Measurements from ENCODE around the gene MYO1G.

MYO1G gene

GRCh38 chr7:44979481-44980392, 922 bp upstream of the MYO1G start:
- peak; percentile 73 for DNase-seq

- peak; percentile 53 for DNase-seq
Measured at GRCh38 chr7:44977959-44978335, 868 bp downstream of the MYO1G start.

GRCh38 chr7:44977304-44977958, 1.4 kb downstream of the MYO1G start:
- peak; percentile 90 for DNase-seq

GRCh38 chr7:44976746-44977196, 2.0 kb downstream of the MYO1G start:
- no peak for DNase-seq

- no peak for DNase-seq
Measured at GRCh38 chr7:44976040-44976745, 2.6 kb downstream of the MYO1G start.

GRCh38 chr7:44975331-44976039, 3.3 kb downstream of the MYO1G start:
- DNase-seq: no peak

- DNase-seq: no peak
Measured at GRCh38 chr7:44974549-44974948, 4.3 kb downstream of the MYO1G start.

GRCh38 chr7:44973610-44974401, 5.0 kb downstream of the MYO1G start:
- DNase-seq: peak; percentile 47

- no peak for DNase-seq
Measured at GRCh38 chr7:44972562-44972961, 6.3 kb downstream of the MYO1G start.

GRCh38 chr7:44971902-44972441, 6.8 kb downstream of the MYO1G start:
- no peak for DNase-seq

GRCh38 chr7:44971188-44971901, 7.5 kb downstream of the MYO1G start:
- no peak for DNase-seq

GRCh38 chr7:44970523-44971051, 8.2 kb downstream of the MYO1G start:
- no peak for DNase-seq

GRCh38 chr7:44969701-44970522, 8.9 kb downstream of the MYO1G start:
- DNase-seq: no peak

- no peak for DNase-seq
Measured at GRCh38 chr7:44969049-44969700, 9.6 kb downstream of the MYO1G start.

GRCh38 chr7:44967571-44968446, 11.0 kb downstream of the MYO1G start:
- no peak for DNase-seq

- no peak for DNase-seq
Measured at GRCh38 chr7:44966731-44967538, 11.9 kb downstream of the MYO1G start.
